C4-2B (cell line): ENCODE data around the gene HOXD12.

Source experiments
- H3K27ac ChIP-seq: fragments of 450-650 bp; 2 replicates; pipeline ENCODE4 v1.5.1; 2017
- CTCF ChIP-seq: fragments of 450-650 bp; conservative IDR thresholded peaks from 2 replicates; pipeline ENCODE4 v1.5.1; 2017; ENCODE audit warnings: mild to moderate bottlenecking
- ZFX ChIP-seq: fragments of 450-650 bp; IDR thresholded peaks from 2 replicates; pipeline ENCODE4 v1.6.1; 2017

Gene HOXD12

GRCh38 chr2:176076796-176077195 lies 22.8 kb upstream of the HOXD12 start:
- H3K27ac ChIP-seq: no peak overlapping the region
- TF ChIP-seq CTCF (no peak), ZFX (no peak)

- TF ChIP-seq ZFX (no peak), CTCF (no peak)
- no peak overlapping the region for H3K27ac ChIP-seq
These were observed 20.9 kb upstream of the HOXD12 start for GRCh38 chr2:176078541-176079284.

GRCh38 chr2:176079285-176079830 lies 20.2 kb upstream of the HOXD12 start:
- H3K27ac ChIP-seq: no peak overlapping the region

GRCh38 chr2:176079831-176080539 lies 19.6 kb upstream of the HOXD12 start:
- TF ChIP-seq CTCF (peak; percentile 89), ZFX (peak; percentile 31; the same call in 1 of the 2 replicates)

More at GRCh38 chr2:176079285-176079830, 20.2 kb upstream of the HOXD12 start:
- TF ChIP-seq ZFX: no peak
- TF ChIP-seq CTCF: no peak

DNA sequence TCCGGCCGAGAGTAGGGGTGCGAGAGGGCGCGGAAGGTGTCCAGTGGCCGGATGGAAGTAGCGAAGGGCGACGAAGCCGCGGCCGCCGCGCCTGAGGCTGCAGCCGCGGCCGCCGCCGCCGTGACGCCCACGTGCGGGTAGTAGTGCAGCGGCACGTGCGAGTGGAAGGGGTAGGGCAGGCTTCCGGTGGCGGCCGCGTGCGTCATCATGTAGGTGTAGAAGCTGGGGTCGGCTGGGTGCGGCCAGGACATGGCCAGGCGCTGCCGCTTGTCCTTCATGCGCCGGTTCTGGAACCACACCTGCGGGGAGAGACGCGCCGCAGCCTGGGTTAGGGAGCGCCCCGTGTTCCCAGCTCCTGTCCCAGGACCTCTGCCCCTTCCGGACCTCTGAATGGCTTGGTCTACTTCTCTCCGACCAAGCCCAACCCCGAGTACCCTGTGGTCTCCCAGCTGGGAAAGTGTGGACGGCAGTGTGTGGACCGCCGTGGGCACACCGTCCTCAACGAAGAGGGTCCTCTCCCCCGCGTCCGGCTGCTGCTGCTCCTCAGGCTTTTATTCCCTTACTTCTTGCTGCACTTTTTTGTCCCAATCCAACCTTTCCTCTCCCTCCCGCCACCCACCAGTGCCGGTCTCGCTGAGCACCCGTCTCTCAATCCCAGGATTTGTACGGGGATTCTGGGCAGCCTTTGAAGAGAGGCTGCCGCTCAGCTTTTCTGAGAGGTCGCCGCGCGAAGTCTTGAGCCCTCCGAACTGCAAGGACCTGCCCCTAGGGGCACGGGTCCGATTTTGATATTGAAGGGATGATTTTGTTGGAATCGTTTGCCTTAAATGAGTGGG lies 18.8 kb upstream of the HOXD12 start:
- TF ChIP-seq ZFX: no peak
- TF ChIP-seq CTCF: 0 out of 2 replicates have a peak, but pooled peaks have one; percentile 33
- H3K27ac ChIP-seq: no peak overlapping the region

More at GRCh38 chr2:176079831-176080539, 19.6 kb upstream of the HOXD12 start:
- no peak overlapping the region for H3K27ac ChIP-seq

DNA sequence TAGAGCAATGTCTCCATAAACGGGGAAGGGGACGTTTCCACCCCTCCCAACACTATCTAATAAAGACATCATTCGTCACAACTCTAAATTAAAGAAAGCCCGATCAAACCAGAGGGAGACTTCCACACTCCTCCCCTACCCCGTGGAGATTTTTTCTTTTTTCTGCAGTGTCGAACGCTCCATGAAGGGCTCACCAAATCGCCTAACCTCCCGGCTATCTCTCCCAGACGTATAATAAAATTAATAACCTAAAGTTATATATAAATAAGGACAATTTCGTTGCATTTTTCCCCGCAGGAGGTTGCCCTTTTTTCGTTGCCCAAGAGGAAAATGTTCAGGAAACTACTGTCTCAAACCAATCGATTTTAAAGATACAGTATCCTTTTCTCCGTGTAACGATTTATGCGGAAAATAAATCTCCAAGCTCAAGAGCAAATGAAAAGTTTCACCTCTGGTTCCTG lies 18.2 kb upstream of the HOXD12 start:
- H3K27ac ChIP-seq: no peak overlapping the region
- TF ChIP-seq ZFX (no peak), CTCF (no peak)
